Measurements from ENCODE around the gene DMD.

DNA sequence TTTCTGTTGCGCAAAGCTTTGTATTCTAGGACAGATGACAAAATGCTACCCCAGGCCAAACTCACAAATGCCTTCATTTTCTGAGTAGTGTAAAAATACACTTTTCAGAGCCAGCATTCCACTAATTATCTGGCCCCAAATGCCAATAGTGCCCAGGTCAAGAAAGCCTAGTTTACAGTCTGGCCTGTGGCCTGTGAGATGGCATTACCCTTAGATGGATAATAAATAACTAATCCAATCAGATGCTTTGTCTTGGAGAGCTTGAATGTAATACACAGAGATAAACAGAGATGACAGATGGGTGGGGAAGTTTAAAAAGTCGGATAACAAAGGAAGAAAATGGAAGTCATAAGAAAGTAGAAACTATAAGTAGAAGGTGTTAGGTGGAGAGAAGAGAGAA is 1874.9 kb downstream of the DMD start:
- TF ChIP-seq, protein P1, sequence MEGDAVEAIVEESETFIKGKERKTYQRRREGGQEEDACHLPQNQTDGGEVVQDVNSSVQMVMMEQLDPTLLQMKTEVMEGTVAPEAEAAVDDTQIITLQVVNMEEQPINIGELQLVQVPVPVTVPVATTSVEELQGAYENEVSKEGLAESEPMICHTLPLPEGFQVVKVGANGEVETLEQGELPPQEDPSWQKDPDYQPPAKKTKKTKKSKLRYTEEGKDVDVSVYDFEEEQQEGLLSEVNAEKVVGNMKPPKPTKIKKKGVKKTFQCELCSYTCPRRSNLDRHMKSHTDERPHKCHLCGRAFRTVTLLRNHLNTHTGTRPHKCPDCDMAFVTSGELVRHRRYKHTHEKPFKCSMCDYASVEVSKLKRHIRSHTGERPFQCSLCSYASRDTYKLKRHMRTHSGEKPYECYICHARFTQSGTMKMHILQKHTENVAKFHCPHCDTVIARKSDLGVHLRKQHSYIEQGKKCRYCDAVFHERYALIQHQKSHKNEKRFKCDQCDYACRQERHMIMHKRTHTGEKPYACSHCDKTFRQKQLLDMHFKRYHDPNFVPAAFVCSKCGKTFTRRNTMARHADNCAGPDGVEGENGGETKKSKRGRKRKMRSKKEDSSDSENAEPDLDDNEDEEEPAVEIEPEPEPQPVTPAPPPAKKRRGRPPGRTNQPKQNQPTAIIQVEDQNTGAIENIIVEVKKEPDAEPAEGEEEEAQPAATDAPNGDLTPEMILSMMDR (IDR thresholded peaks at IDR 0.05): no peak
- TF ChIP-seq POLR2AphosphoS5 (IDR thresholded peaks at IDR 0.05; ENCODE audit: low read depth, low read length): no peak

Data from Panc1 (cell line).